HG03558 (cell line): Measurements from ENCODE around the gene FBXO2.
"Not testable (repeated sequence)": the region's sequence is repeated elsewhere in the genome, so short reads cannot be mapped to it uniquely, and the experiment has no call there.

Experiments used
- ATAC-seq: cut with Tn5 transposase; IDR thresholded peaks from one replicate; pipeline ENCODE4 v1.9.1; 2021; ENCODE audit warnings: moderate number of reproducible peaks; ENCODE audit not compliant: unreplicated experiment; ENCODE audit errors: extremely low read depth

FBXO2 gene

GRCh38 chr1:11654939-11655808 lies 945 bp upstream of the FBXO2 start:
- no peak for ATAC-seq

- no peak for ATAC-seq
Observed at GRCh38 chr1:11653861-11654136, 430 bp downstream of the FBXO2 start.

- no peak for ATAC-seq
Observed at GRCh38 chr1:11653101-11653860, 948 bp downstream of the FBXO2 start.

- no peak for ATAC-seq
Observed at GRCh38 chr1:11652203-11652780, 1.9 kb downstream of the FBXO2 start.

GRCh38 chr1:11651017-11651416 lies 3.2 kb downstream of the FBXO2 start:
- no peak for ATAC-seq

GRCh38 chr1:11650331-11650991 lies 3.8 kb downstream of the FBXO2 start:
- no peak for ATAC-seq

GRCh38 chr1:11649624-11650330 lies 4.5 kb downstream of the FBXO2 start:
- no peak for ATAC-seq

- no peak for ATAC-seq
Observed at GRCh38 chr1:11649237-11649623, 5.0 kb downstream of the FBXO2 start.

GRCh38 chr1:11648732-11649158 lies 5.5 kb downstream of the FBXO2 start:
- ATAC-seq: no peak

- ATAC-seq: no peak
Observed at GRCh38 chr1:11648039-11648438, 6.2 kb downstream of the FBXO2 start.

GRCh38 chr1:11647333-11647732 lies 6.9 kb downstream of the FBXO2 start:
- ATAC-seq: no peak

GRCh38 chr1:11646317-11646716 lies 7.9 kb downstream of the FBXO2 start:
- ATAC-seq: no peak

GRCh38 chr1:11645670-11646265 lies 8.5 kb downstream of the FBXO2 start:
- ATAC-seq: no peak

GRCh38 chr1:11645270-11645669 lies 9.0 kb downstream of the FBXO2 start:
- ATAC-seq: no peak

GRCh38 chr1:11643782-11644181 lies 10.4 kb downstream of the FBXO2 start:
- ATAC-seq: no peak

- not testable (repeated sequence) for ATAC-seq
Observed at GRCh38 chr1:11642418-11643017, 11.7 kb downstream of the FBXO2 start.

- ATAC-seq: no peak
Observed at GRCh38 chr1:11641776-11642305, 12.4 kb downstream of the FBXO2 start.

- no peak for ATAC-seq
Observed at GRCh38 chr1:11640944-11641343, 13.3 kb downstream of the FBXO2 start.

GRCh38 chr1:11640101-11640500 lies 14.1 kb downstream of the FBXO2 start:
- no peak for ATAC-seq
